HepG2 (cell line): Measurements from ENCODE around the gene CPED1. TPM values are rescaled to one million over a fixed set of nuclear protein-coding genes. Genes with fewer than 3 reads are reported as not detected.

ENCODE experiments used
- ATAC-seq: fragments of 200-7000 bp; cut with Tn5 transposase; 3 replicates; pipeline ENCODE4 v1.9.1; 2020; ENCODE audit warnings: mild to moderate bottlenecking, moderate library complexity
- BruUV-seq: library from RNA; stranded (reverse); fragments of 400-500 nt; replicated peaks from 2 replicates; lab custom pipeline; 2021; lab: Mats Ljungman, UMichigan
- CTCF ChIA-PET: fragments of 300-600 bp; formaldehyde crosslinking; extraction: SDS; loops from one replicate; lab custom pipeline; 2021; ENCODE audit warnings: low total read pairs, inconsistent platforms, low intra/inter-chr PET ratio; lab: Yijun Ruan, JAX
- POLR2A ChIA-PET: fragments of 350-600 bp; sonication (Branson Sonifier 250); formaldehyde crosslinking; loops from one replicate; lab custom pipeline; 2020; ENCODE audit warnings: antibody characterized with exemption, inconsistent platforms; lab: Yijun Ruan, JAX
- DNase-seq: peaks from one replicate; pipeline ENCODE4 v3.0.0-alpha.2; 2015; ENCODE audit warnings: low spot score
- FAIRE-seq: peaks from 3 replicates; lab custom pipeline; 2011; peaks lifted over from hg19 to GRCh38; lab: Jason Lieb, UNC
- H2AFZ ChIP-seq: one replicate; pipeline ENCODE4 v1.6.1; 2011; ENCODE audit warnings: low read length, inconsistent platforms
- H3K27ac ChIP-seq: fragments of 300-600 bp; 3 replicates; pipeline ENCODE4 v1.8.0; 2011; ENCODE audit warnings: mixed run types, mild to moderate bottlenecking, mixed read lengths, low read length, inconsistent platforms; ENCODE audit not compliant: insufficient read depth; ENCODE audit errors: extremely low read length
- H3K27me3 ChIP-seq, 2 experiments: fragments of 200-600 bp in 1 of 2; 2 replicates in 1 of 2; 3 replicates in 1 of 2; pipeline versions ENCODE4 v1.6.0 to v1.8.0; 2011; ENCODE audit warnings: low read length in 2 of 2, mild to moderate bottlenecking in 2 of 2, moderate library complexity in 2 of 2, inconsistent platforms in 1 of 2; ENCODE audit not compliant: insufficient read depth in 2 of 2, control insufficient read depth in 1 of 2
- H3K36me3 ChIP-seq, 2 experiments: fragments of 200-600 bp in 1 of 2; replicated peaks in 1 of 2; 2 replicates in 1 of 2; 3 replicates in 1 of 2; pipeline versions ENCODE4 v1.5.1 to v1.8.0; 2011; ENCODE audit warnings: low read length in 2 of 2, inconsistent platforms in 1 of 2; ENCODE audit not compliant: insufficient read depth in 2 of 2, control insufficient read depth in 1 of 2
- H3K4me1 ChIP-seq: 2 replicates; pipeline ENCODE4 v1.5.1; 2012; ENCODE audit warnings: low read length, inconsistent platforms; ENCODE audit not compliant: insufficient read depth
- H3K4me2 ChIP-seq: 2 replicates; pipeline ENCODE4 v1.6.0; 2011; ENCODE audit warnings: low read depth, low read length, inconsistent platforms
- H3K4me3 ChIP-seq, 3 experiments: fragments of 200-600 bp in 1 of 3; sonication (generic), shearing (Covaris generic) in 1 of 3; replicated peaks in 1 of 3; 2 replicates each; pipeline ENCODE4 v1.5.1; 2011 to 2016; ENCODE audit warnings: low read length in 3 of 3, inconsistent platforms in 2 of 3, low read depth in 2 of 3, mild to moderate bottlenecking in 2 of 3, control low read depth in 1 of 3, mixed read lengths in 1 of 3; ENCODE audit not compliant: insufficient read depth in 1 of 3
- H3K79me2 ChIP-seq: one replicate; pipeline ENCODE4 v1.6.1; 2011; ENCODE audit warnings: low read length, inconsistent platforms; ENCODE audit not compliant: insufficient read depth
- H3K9ac ChIP-seq: 2 replicates; pipeline ENCODE4 v1.6.0; 2011; ENCODE audit warnings: mild to moderate bottlenecking, low read depth, low read length, inconsistent platforms; ENCODE audit not compliant: insufficient read depth
- H3K9me3 ChIP-seq: 2 replicates; pipeline ENCODE4 v1.5.1; 2012; ENCODE audit warnings: mild to moderate bottlenecking, low read length
- H4K20me1 ChIP-seq: 2 replicates; pipeline ENCODE4 v1.6.0; 2011; ENCODE audit warnings: inconsistent platforms, mild to moderate bottlenecking, low read length, moderate library complexity; ENCODE audit not compliant: insufficient read depth
- GRHL1 ChIP-seq: sonication (generic); formaldehyde crosslinking; conservative IDR thresholded peaks from 2 replicates; pipeline ENCODE4 v1.8.0; 2022; ENCODE audit warnings: missing genetic modification reagents
- HNF4A ChIP-seq: sonication (generic); formaldehyde crosslinking; IDR thresholded peaks from 2 replicates; pipeline ENCODE4 v1.4.0; 2020; ENCODE audit warnings: missing genetic modification reagents
- ISX ChIP-seq: sonication (generic); formaldehyde crosslinking; conservative IDR thresholded peaks from 2 replicates; pipeline ENCODE4 v1.5.0; 2020; ENCODE audit warnings: missing genetic modification reagents
- JARID2 ChIP-seq: sonication (generic); formaldehyde crosslinking; IDR thresholded peaks from 2 replicates; pipeline ENCODE4 v1.8.1; 2023; ENCODE audit warnings: missing genetic modification reagents, inconsistent platforms; ENCODE audit not compliant: insufficient replicate concordance
- MAFF ChIP-seq: IDR thresholded peaks from 2 replicates; pipeline ENCODE4 v1.6.1; 2011; ENCODE audit warnings: low read depth, low read length, improper control_type of control experiment
- MAFK ChIP-seq, 2 experiments: IDR thresholded peaks in 1 of 2; conservative IDR thresholded peaks in 1 of 2; 2 replicates each; pipeline ENCODE4 v1.6.1; 2011; ENCODE audit warnings: improper control_type of control experiment in 2 of 2, low read length in 2 of 2
- ZNF672 ChIP-seq: sonication (generic); formaldehyde crosslinking; IDR thresholded peaks from 2 replicates; pipeline ENCODE4 v1.8.1; 2022; ENCODE audit warnings: missing genetic modification reagents
- WGBS: methylation state at CpG from one replicate; pipeline ENCODE4 v1.1.6; 2017; ENCODE audit warnings: low lambda C conversion rate; 5-methylcytosine and 5-hydroxymethylcytosine counted together
- in situ Hi-C: cut with HindIII; loops from 2 replicates; pipeline ENCODE4 v1.10.0; 2017; ENCODE audit warnings: low pct_unique_long_range_greater_than_20kb; ENCODE audit not compliant: extremely low pct_ligation_motif_present
- intact Hi-C: fragments of 100-400 bp; cut with micrococcal nuclease; formaldehyde crosslinking; loops from one replicate; pipeline ENCODE4 v1.10.0; 2022; ENCODE audit not compliant: unreplicated experiment
- polyA plus RNA-seq, 8 experiments: library from polyadenylated mRNA; depleted of rRNA in 3 of 8; stranded (reverse) in 7 of 8; unstranded in 1 of 8; fragments of >200 nt; fragmentation: Illumina TruSeq in 4 of 8; extraction: Trizol in 4 of 8; gene quantifications; 2 replicates each; pipeline versions ENCODE4 v1.2.1 to v1.2.3, GENCODE V29; 2011 to 2016; ENCODE audit warnings: low read depth in 4 of 8, missing spikeins in 1 of 8, mixed read lengths in 1 of 8; ENCODE audit not compliant: insufficient read depth in 1 of 8
- total RNA-seq, 5 experiments: library from RNA; depleted of rRNA; stranded (reverse); fragments of >200 nt; fragmentation: Illumina TruSeq; extraction: Trizol; gene quantifications; 2 replicates each; pipeline ENCODE4 v1.2.3, GENCODE V29; 2016; ENCODE audit warnings: low read depth in 1 of 5

Gene CPED1
- total and polyA plus RNA-seq, 2 of the 13 experiments (the other 11 are each of a cell fraction or from before 2014, with no cell fraction given): 11.5 to 27.0 TPM

- Histone ChIP-seq H3K36me3 (no peaks in the 10 kb centered on the region), H3K9me3 (no peaks in the 10 kb centered on the region), H2AFZ (no peak overlapping the region), H3K27me3 (no peaks in the 10 kb centered on the region), H3K9ac (no peak overlapping the region), H4K20me1 (no peaks in the 10 kb centered on the region), H3K4me1 (no peaks in the 10 kb centered on the region), H3K79me2 (no peaks in the 10 kb centered on the region), H3K4me2 (no peak overlapping the region), H3K27ac (no peak overlapping the region), H3K4me3 (no peak overlapping the region)
- BruUV-seq: no TSS peak
- 14% methylated on average over 3 of the region's 3 CpGs for WGBS
- POLR2A ChIA-PET: no interaction called here
- DNase-seq (no peak), ATAC-seq (no peak), FAIRE-seq (no peak)
- intact Hi-C loops: no loop called here
- in situ Hi-C loops: no loop called here
- TF ChIP-seq MAFF: peak; percentile 90
- TF ChIP-seq GRHL1: no peak
- peak; percentile 93 to 95 for TF ChIP-seq MAFK (conservative IDR thresholded peaks at IDR 0.05 in 1 of 2, IDR thresholded peaks at IDR 0.05 in 1 of 2; ENCODE audit: low read length in 2 of 2)
- TF ChIP-seq HNF4A (CRISPR knock-in tag): no peak
- no peak for TF ChIP-seq ZNF672 (CRISPR knock-in tag)
- TF ChIP-seq ISX (CRISPR knock-in tag): no peak
- no peak for TF ChIP-seq JARID2 (CRISPR knock-in tag)
- CTCF ChIA-PET: no interaction called here
Measured at GRCh38 chr7:121001234-121001906, 12.9 kb downstream of the CPED1 start.
